Measurements from ENCODE around the gene SPPL3. TPM values are rescaled to one million over a fixed set of nuclear protein-coding genes. Genes with fewer than 3 reads are reported as not detected.
"Not testable (repeated sequence)": the region's sequence is repeated elsewhere in the genome, so short reads cannot be mapped to it uniquely, and the experiment has no call there.

SPPL3 gene
- total and polyA plus RNA-seq, 4 donors: 14.2 to 52.3 (median 29.6) TPM

- Histone ChIP-seq H3K4me1 (ENCODE audit: control insufficient read depth in 5 of 5, insufficient read depth in 5 of 5, low read length in 5 of 5) (peaks cover 0 to 14% (median 5%) of the 10 kb centered on the region in 5 donors), H3K27ac (ENCODE audit: low read depth in 1 of 2, low read length in 1 of 2) (no peak overlapping the region)
- ATAC-seq (ENCODE audit: insufficient read depth, low FRiP score): no peak
Measured at GRCh38 chr12:120842595-120842994, 61.6 kb downstream of the SPPL3 start.

DNA sequence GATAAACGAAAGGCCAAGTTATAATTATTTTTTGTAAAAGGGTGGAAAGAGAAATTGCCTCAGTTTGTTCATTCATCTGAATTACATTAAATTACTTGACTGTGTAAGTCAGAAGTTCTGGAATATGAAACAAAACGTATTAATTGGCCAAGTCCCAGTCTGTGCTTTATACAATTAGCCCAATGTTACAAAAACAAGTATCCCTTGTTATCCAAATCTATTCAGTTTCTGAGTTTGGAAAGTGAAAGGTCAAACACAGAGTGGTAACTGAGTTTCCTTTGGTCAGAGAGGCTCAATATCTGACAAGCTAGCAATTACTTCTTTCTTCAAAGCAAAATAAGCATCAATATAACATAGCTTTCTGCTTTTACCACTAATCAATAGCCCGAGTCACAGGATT is 62.6 kb downstream of the SPPL3 start:
- Histone ChIP-seq H3K27ac (ENCODE audit: low read depth in 1 of 2, low read length in 1 of 2) (no peak overlapping the region), H3K27me3 (ENCODE audit: control insufficient read depth in 3 of 3, insufficient read depth in 3 of 3, low read length in 2 of 3) (no peaks in the 10 kb centered on the region), H3K9me3 (ENCODE audit: control insufficient read depth in 4 of 4, insufficient read depth in 3 of 4, low read length in 3 of 4) (no peaks in the 10 kb centered on the region), H3K36me3 (ENCODE audit: control insufficient read depth in 4 of 4, insufficient read depth in 4 of 4, low read length in 4 of 4) (peaks cover 0 to 4% (median 0%) of the 10 kb centered on the region in 4 donors), H3K4me1 (ENCODE audit: control insufficient read depth in 5 of 5, insufficient read depth in 5 of 5, low read length in 5 of 5) (peaks cover under 1 to 14% (median 3%) of the 10 kb centered on the region in 5 donors), H3K9ac (ENCODE audit: insufficient read depth in 1 of 2, low read length in 2 of 2) (no peak overlapping the region), H3K4me3 (no peak overlapping the region)
- DNase-seq: no peak
- WGBS, 2 donors: 78 to 89% methylated on average over 3 of the region's 3 CpGs
- ATAC-seq (ENCODE audit: insufficient read depth, low FRiP score): no peak
- TF ChIP-seq CTCF (IDR thresholded peaks at IDR 0.05; ENCODE audit: control extremely low read depth, extremely low read depth): no peak

More at GRCh38 chr12:120842595-120842994, 61.6 kb downstream of the SPPL3 start:
- Histone ChIP-seq H3K9ac (ENCODE audit: insufficient read depth in 1 of 2, low read length in 2 of 2) (no peak overlapping the region), H3K27me3 (ENCODE audit: control insufficient read depth in 3 of 3, insufficient read depth in 3 of 3, low read length in 2 of 3) (no peaks in the 10 kb centered on the region), H3K4me3 (no peak overlapping the region), H3K9me3 (ENCODE audit: control insufficient read depth in 4 of 4, insufficient read depth in 3 of 4, low read length in 3 of 4) (no peaks in the 10 kb centered on the region), H3K36me3 (ENCODE audit: control insufficient read depth in 4 of 4, insufficient read depth in 4 of 4, low read length in 4 of 4) (peaks cover 0 to 4% (median 0%) of the 10 kb centered on the region in 4 donors)
- no peak for DNase-seq
- TF ChIP-seq CTCF (IDR thresholded peaks at IDR 0.05; ENCODE audit: control extremely low read depth, extremely low read depth): no peak
- 76 to 93% methylated on average over 3 of the region's 3 CpGs for WGBS, 2 donors

DNA sequence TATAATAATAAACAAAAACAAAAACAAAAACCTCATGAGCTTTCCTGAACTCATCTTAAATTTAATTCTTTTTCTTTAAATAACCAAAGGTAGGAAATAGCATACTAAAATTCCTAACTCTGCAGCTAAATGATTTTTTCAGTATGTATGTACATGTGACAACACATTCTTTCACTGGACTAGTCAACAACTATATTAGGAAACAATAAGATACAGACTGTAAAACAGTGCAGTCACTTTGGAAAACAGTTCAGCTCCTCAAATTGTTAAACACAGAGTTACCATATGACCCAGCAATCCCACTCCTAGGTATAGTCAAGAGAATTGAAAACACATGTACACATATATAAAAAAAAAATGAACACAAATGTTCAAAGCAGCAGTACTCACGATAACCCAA is 64.7 kb downstream of the SPPL3 start:
- DNase-seq: no peak
- Histone ChIP-seq H3K4me3 (no peak overlapping the region), H3K4me1 (ENCODE audit: control insufficient read depth in 5 of 5, insufficient read depth in 5 of 5, low read length in 5 of 5) (peaks cover 8 to 17% (median 12%) of the 10 kb centered on the region in 5 donors), H3K36me3 (ENCODE audit: control insufficient read depth in 4 of 4, insufficient read depth in 4 of 4, low read length in 4 of 4) (no peaks in the 10 kb centered on the region), H3K9me3 (ENCODE audit: control insufficient read depth in 4 of 4, insufficient read depth in 3 of 4, low read length in 3 of 4) (no peaks in the 10 kb centered on the region), H3K9ac (ENCODE audit: insufficient read depth in 1 of 2, low read length in 2 of 2) (no peak overlapping the region), H3K27ac (ENCODE audit: low read depth in 1 of 2, low read length in 1 of 2) (no peak overlapping the region), H3K27me3 (ENCODE audit: control insufficient read depth in 3 of 3, insufficient read depth in 3 of 3, low read length in 2 of 3) (no peaks in the 10 kb centered on the region)
- ATAC-seq (ENCODE audit: insufficient read depth, low FRiP score): no peak
- 86 to 97% methylated on average over 1 of the region's 1 CpG for WGBS, 2 donors
- TF ChIP-seq CTCF (IDR thresholded peaks at IDR 0.05; ENCODE audit: control extremely low read depth, extremely low read depth): no peak

GRCh38 chr12:120838629-120839383 is 65.4 kb downstream of the SPPL3 start:
- H3K4me3 ChIP-seq; H3K9me3 ChIP-seq (ENCODE audit: control insufficient read depth in 4 of 4, insufficient read depth in 3 of 4, low read length in 3 of 4); H3K27ac ChIP-seq (ENCODE audit: low read depth in 1 of 2, low read length in 1 of 2); DNase-seq; H3K27me3 ChIP-seq (ENCODE audit: control insufficient read depth in 3 of 3, insufficient read depth in 3 of 3, low read length in 2 of 3); ATAC-seq (ENCODE audit: insufficient read depth, low FRiP score); H3K9ac ChIP-seq (ENCODE audit: insufficient read depth in 1 of 2, low read length in 2 of 2); H3K36me3 ChIP-seq (ENCODE audit: control insufficient read depth in 4 of 4, insufficient read depth in 4 of 4, low read length in 4 of 4): not testable (repeated sequence)
- peaks cover 8 to 20% (median 12%) of the 10 kb centered on the region in 5 donors for H3K4me1 ChIP-seq (ENCODE audit: control insufficient read depth in 5 of 5, insufficient read depth in 5 of 5, low read length in 5 of 5)
- WGBS, 2 donors: 89 to 94% methylated on average over 4 of the region's 4 CpGs
